ENCODE measurements around the gene PSMB10.

Gene PSMB10

DNA sequence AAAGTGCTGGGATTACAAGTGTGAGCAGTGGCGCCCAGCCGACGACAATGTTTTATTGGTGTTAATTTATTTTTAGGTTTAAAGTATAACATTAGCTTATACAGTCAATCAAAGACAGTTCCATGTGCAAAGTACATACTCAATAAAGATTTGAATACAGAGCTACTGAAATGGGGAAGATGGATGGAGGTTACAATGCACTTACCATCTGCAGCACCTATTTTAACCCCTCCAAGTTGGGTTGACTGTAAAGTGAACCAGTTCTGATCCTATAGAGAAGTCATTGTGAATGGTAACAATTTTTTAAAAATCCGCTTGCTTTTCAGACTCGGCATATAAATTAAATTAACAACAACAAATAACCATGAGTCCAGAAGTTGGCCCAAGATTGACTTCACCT lies 44.3 kb downstream of the PSMB10 start:
- peaks cover 17% of the 10 kb centered on the region for H3K36me3 Mint-ChIP-seq (ENCODE audit: low read depth)
- H3K27me3 Mint-ChIP-seq = no peaks in the 10 kb centered on the region
- no peaks in the 10 kb centered on the region for H3K9me3 Mint-ChIP-seq
- H3K4me1 Mint-ChIP-seq (ENCODE audit: low read depth) = peaks cover 36% of the 10 kb centered on the region
- H3K27ac Mint-ChIP-seq = peak overlapping the region; percentile 95
- intact Hi-C loops (cut with micrococcal nuclease) = no loop called here
- H3K4me3 Mint-ChIP-seq = peak overlapping the region; percentile 66

DNA sequence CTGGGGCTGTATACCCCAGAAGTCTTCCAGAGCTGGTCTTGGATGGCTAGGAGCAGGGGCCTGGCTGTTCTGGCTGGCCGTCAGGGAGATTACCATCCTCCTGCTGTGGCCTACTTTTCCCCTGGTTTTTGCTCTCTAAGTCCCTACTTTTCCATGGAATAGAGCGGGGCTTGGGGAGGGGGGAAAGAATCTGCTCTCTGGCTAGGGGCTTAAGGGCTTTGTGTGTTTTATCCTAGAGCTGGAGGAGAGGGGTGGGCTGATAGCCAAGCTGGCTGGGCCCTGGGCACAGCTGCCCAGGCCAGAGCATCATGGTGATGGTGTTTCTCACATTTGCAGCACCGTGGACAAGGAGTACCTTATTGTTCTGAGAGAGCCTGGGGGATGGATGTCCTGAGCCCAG lies 48.3 kb downstream of the PSMB10 start:
- intact Hi-C loops (cut with micrococcal nuclease) = no loop called here
- H3K36me3 Mint-ChIP-seq (ENCODE audit: low read depth) = peaks cover 43% of the 10 kb centered on the region
- H3K9me3 Mint-ChIP-seq = no peaks in the 10 kb centered on the region
- no peak overlapping the region for H3K27ac Mint-ChIP-seq
- peaks cover 6% of the 10 kb centered on the region for H3K4me1 Mint-ChIP-seq (ENCODE audit: low read depth)
- no peak overlapping the region for H3K4me3 Mint-ChIP-seq
- H3K27me3 Mint-ChIP-seq = no peaks in the 10 kb centered on the region

DNA sequence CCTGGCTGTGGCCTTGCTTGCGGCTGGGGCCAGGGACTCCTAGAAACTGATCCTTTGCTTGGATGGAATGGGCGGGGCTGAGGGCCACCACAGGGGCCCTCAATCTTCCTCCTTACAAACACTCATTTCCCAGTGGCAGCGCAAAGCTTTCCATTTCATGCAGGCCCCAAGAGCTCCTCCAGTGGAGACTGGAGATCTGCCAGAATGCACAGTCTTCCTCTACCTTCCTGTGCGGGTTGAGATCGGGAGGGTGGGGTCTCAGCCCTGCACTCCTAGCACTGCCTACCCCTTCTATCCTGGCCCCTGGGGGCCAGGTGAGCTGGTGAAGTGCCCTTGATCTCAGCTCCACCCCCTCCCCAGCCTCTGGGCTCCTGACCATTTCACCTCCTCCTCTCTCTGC lies 50.3 kb downstream of the PSMB10 start:
- no peaks in the 10 kb centered on the region for H3K27me3 Mint-ChIP-seq

DNA sequence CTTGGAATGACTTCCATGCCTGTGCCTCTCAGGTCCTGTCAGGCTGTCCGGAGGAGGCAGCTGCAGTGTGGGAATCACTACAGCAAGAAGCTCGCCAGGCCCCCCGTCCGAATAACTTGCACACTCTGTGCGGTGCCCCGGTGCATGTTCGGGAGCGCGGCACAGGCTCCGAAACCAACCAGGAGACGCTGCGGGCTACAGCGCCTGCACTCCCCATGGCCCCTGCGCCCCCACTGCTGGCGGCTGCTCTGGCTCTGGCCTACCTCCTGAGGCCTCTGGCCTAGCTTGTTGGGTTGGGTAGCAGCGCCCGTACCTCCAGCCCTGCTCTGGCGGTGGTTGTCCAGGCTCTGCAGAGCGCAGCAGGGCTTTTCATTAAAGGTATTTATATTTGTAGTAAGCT lies 50.7 kb downstream of the PSMB10 start:
- H3K9me3 Mint-ChIP-seq = no peaks in the 10 kb centered on the region
- no peak overlapping the region for H3K4me3 Mint-ChIP-seq
- H3K4me1 Mint-ChIP-seq (ENCODE audit: low read depth) = peaks cover 6% of the 10 kb centered on the region
- intact Hi-C loops (cut with micrococcal nuclease) = no loop called here
- H3K27me3 Mint-ChIP-seq = no peaks in the 10 kb centered on the region
- peaks cover 67% of the 10 kb centered on the region for H3K36me3 Mint-ChIP-seq (ENCODE audit: low read depth)
- H3K27ac Mint-ChIP-seq = no peak overlapping the region

More for the DNA sequence above, 50.3 kb downstream of the PSMB10 start:
- H3K36me3 Mint-ChIP-seq (ENCODE audit: low read depth) = peaks cover 62% of the 10 kb centered on the region
- peaks cover 6% of the 10 kb centered on the region for H3K4me1 Mint-ChIP-seq (ENCODE audit: low read depth)
- no peaks in the 10 kb centered on the region for H3K9me3 Mint-ChIP-seq
- H3K4me3 Mint-ChIP-seq = no peak overlapping the region
- no peak overlapping the region for H3K27ac Mint-ChIP-seq
- intact Hi-C loops (cut with micrococcal nuclease) = no loop called here

DNA sequence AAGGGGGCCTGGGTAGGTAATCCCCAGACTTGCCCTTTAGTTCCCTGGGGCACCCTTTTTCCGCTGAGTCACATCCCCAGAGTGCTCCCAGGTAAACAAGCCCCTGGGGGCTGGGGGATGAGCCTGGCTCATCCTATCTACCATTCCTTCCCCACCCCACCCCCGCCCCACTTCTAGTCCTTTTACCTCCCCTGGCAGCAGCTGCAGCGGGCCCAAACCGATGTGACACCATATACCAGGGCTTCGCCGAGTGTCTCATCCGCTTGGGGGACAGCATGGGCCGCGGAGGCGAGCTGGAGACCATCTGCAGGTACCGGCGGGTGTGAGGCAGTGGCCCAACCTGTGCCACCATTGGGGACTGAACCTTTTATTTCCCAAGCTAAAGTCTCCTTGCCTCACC lies 51.1 kb downstream of the PSMB10 start:
- H3K36me3 Mint-ChIP-seq (ENCODE audit: low read depth) = peaks cover 71% of the 10 kb centered on the region
- intact Hi-C loops (cut with micrococcal nuclease) = no loop called here
- H3K27ac Mint-ChIP-seq = no peak overlapping the region
- no peaks in the 10 kb centered on the region for H3K27me3 Mint-ChIP-seq
- peaks cover 6% of the 10 kb centered on the region for H3K4me1 Mint-ChIP-seq (ENCODE audit: low read depth)
- no peaks in the 10 kb centered on the region for H3K9me3 Mint-ChIP-seq
- H3K4me3 Mint-ChIP-seq = no peak overlapping the region

DNA sequence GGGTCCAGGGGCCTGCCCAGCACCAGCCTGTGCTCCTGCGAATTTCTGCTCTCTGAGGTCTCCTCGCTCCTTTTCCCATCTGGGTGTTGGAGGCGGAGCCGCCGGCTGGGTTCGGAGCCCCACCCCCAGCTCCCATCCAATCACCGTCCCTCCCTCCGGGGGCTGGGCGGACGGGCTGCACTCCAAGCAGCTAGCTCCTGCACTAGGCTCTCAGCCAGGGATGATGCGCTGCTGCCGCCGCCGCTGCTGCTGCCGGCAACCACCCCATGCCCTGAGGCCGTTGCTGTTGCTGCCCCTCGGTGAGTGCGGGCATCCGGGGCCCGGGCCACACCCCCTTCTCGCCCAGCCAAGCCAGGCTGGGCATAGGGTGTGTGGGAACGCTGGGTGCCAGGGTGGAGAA lies 52.0 kb downstream of the PSMB10 start, which contains the start of gene NRN1L:
NRN1L (plus strand) TSS at position 202 of the 400 bp plus-strand sequence; CDS start at position 221, 19 bp downstream.
- H3K27ac Mint-ChIP-seq = no peak within 1 kb of the TSS
- H3K36me3 Mint-ChIP-seq (ENCODE audit: low read depth) = peaks cover 79% of the 10 kb centered on the region
- H3K9me3 Mint-ChIP-seq = no peaks in the 10 kb centered on the region
- no peaks in the 10 kb centered on the region for H3K27me3 Mint-ChIP-seq
- H3K4me3 Mint-ChIP-seq = no peak within 1 kb of the TSS
- intact Hi-C loops (cut with micrococcal nuclease) = no loop called here
- peaks cover 6% of the 10 kb centered on the region for H3K4me1 Mint-ChIP-seq (ENCODE audit: low read depth)

Data from dendritic cell treated with granulocyte-macrophage colony-stimulating factor and Interleukin-4, amounts not matched to agents 40 ng/mL and 50 ng/mL, for 4 days (primary cell).